ENCODE results near the gene PREPL. TPM values are rescaled to one million over a fixed set of nuclear protein-coding genes. Genes with fewer than 3 reads are reported as not detected.

Gene PREPL
- total RNA-seq, 2 donors from 2014 or later, result 28.9 to 42.3 TPM

GRCh38 chr2:44320832-44321231, 40.5 kb downstream of the PREPL start:
- H3K9me3 ChIP-seq (ENCODE audit: control insufficient read depth, low read length), result no peaks in the 10 kb centered on the region
- no peaks in the 10 kb centered on the region for H3K27me3 ChIP-seq (ENCODE audit: control insufficient read depth, insufficient read depth, low read length, poor library complexity, severe bottlenecking)
- no peak overlapping the region for H3K27ac ChIP-seq (ENCODE audit: low read depth, low read length)
- no peak overlapping the region for H3K4me3 ChIP-seq (ENCODE audit: low read length)
- H3K36me3 ChIP-seq (ENCODE audit: control insufficient read depth, insufficient read depth, low read length), result peaks cover 58% of the 10 kb centered on the region
- TF ChIP-seq CTCF (conservative IDR thresholded peaks at IDR 0.05), result no peak
- H3K27ac Mint-ChIP-seq, result no peak overlapping the region
- DNase-seq, result no peak
- no peaks in the 10 kb centered on the region for H3K9me3 Mint-ChIP-seq
- H3K27me3 Mint-ChIP-seq (ENCODE audit: insufficient read depth), result no peaks in the 10 kb centered on the region
- WGBS, 2 experiments (ENCODE audit: insufficient coverage in 1 of 2, insufficient read length in 1 of 2), result 89 to 100% methylated on average over 1 of the region's 1 CpG
- H3K4me3 Mint-ChIP-seq, result no peak overlapping the region
- peaks cover 10% of the 10 kb centered on the region for H3K4me1 Mint-ChIP-seq
- peaks cover 27% of the 10 kb centered on the region for H3K36me3 Mint-ChIP-seq (ENCODE audit: low read depth)
- H3K4me1 ChIP-seq (ENCODE audit: control insufficient read depth, insufficient read depth, low read length), result peaks cover 7% of the 10 kb centered on the region
- no peak overlapping the region for H3K9ac ChIP-seq (ENCODE audit: extremely low read depth, low read length, poor library complexity, severe bottlenecking)

GRCh38 chr2:44315945-44316344, 45.3 kb downstream of the PREPL start:
- peaks cover 33% of the 10 kb centered on the region for H3K36me3 Mint-ChIP-seq (ENCODE audit: low read depth)
- H3K9me3 Mint-ChIP-seq, result peaks cover 12% of the 10 kb centered on the region
- H3K9me3 ChIP-seq (ENCODE audit: control insufficient read depth, low read length), result peaks cover 19% of the 10 kb centered on the region
- no peaks in the 10 kb centered on the region for H3K4me1 ChIP-seq (ENCODE audit: control insufficient read depth, insufficient read depth, low read length)
- H3K27ac Mint-ChIP-seq, result no peak overlapping the region
- no peak for DNase-seq
- H3K4me1 Mint-ChIP-seq, result peaks cover 2% of the 10 kb centered on the region
- no peak overlapping the region for H3K4me3 ChIP-seq (ENCODE audit: low read length)
- H3K4me3 Mint-ChIP-seq, result no peak overlapping the region
- TF ChIP-seq CTCF (conservative IDR thresholded peaks at IDR 0.05), result no peak
- peaks cover 43% of the 10 kb centered on the region for H3K36me3 ChIP-seq (ENCODE audit: control insufficient read depth, insufficient read depth, low read length)
- no peak overlapping the region for H3K9ac ChIP-seq (ENCODE audit: extremely low read depth, low read length, poor library complexity, severe bottlenecking)
- H3K27me3 Mint-ChIP-seq (ENCODE audit: insufficient read depth), result no peaks in the 10 kb centered on the region
- no peak overlapping the region for H3K27ac ChIP-seq (ENCODE audit: low read depth, low read length)
- no peaks in the 10 kb centered on the region for H3K27me3 ChIP-seq (ENCODE audit: control insufficient read depth, insufficient read depth, low read length, poor library complexity, severe bottlenecking)

- no peak for TF ChIP-seq CTCF (conservative IDR thresholded peaks at IDR 0.05)
- Histone ChIP-seq H3K36me3 (ENCODE audit: control insufficient read depth, insufficient read depth, low read length) (peaks cover 30% of the 10 kb centered on the region), H3K4me3 (ENCODE audit: low read length) (no peak overlapping the region), H3K9me3 (ENCODE audit: control insufficient read depth, low read length) (peaks cover 35% of the 10 kb centered on the region), H3K9ac (ENCODE audit: extremely low read depth, low read length, poor library complexity, severe bottlenecking) (no peak overlapping the region), H3K4me1 (ENCODE audit: control insufficient read depth, insufficient read depth, low read length) (no peaks in the 10 kb centered on the region), H3K27me3 (ENCODE audit: control insufficient read depth, insufficient read depth, low read length, poor library complexity, severe bottlenecking) (no peaks in the 10 kb centered on the region), H3K27ac (ENCODE audit: low read depth, low read length) (no peak overlapping the region)
- Mint-ChIP-seq H3K36me3 (ENCODE audit: low read depth) (peaks cover 42% of the 10 kb centered on the region), H3K27ac (no peak overlapping the region), H3K4me1 (peaks cover 2% of the 10 kb centered on the region), H3K9me3 (peaks cover 27% of the 10 kb centered on the region), H3K27me3 (ENCODE audit: insufficient read depth) (no peaks in the 10 kb centered on the region), H3K4me3 (no peak overlapping the region)
- no peak for DNase-seq
Measured at GRCh38 chr2:44314362-44314761, 46.9 kb downstream of the PREPL start.

Measured in endodermal cell (in vitro differentiated cells).